ENCODE measurements around the gene PCDH12.

Gene PCDH12

GRCh38 chr5:141958113-141958512 is at the start of gene PCDH12:
TSS of gene PCDH12 (minus strand) at chr5:141958202. CDS start at chr5:141957851, 351 bp downstream.
- peak; percentile 67 for DNase-seq

- DNase-seq, result no peak
Measured at GRCh38 chr5:142007237-142007544, 49.2 kb upstream of the PCDH12 start.

GRCh38 chr5:142006363-142007236 is 48.6 kb upstream of the PCDH12 start:
- no peak for DNase-seq

- DNase-seq, result no peak
Measured at GRCh38 chr5:142003266-142003800, 45.3 kb upstream of the PCDH12 start.

- no peak for DNase-seq
Measured at GRCh38 chr5:142000704-142001484, 42.9 kb upstream of the PCDH12 start.

GRCh38 chr5:142000173-142000572 is 42.2 kb upstream of the PCDH12 start:
- no peak for DNase-seq

- no peak for DNase-seq
Measured at GRCh38 chr5:141997358-141997960, 39.5 kb upstream of the PCDH12 start.

GRCh38 chr5:141995656-141996055 is 37.7 kb upstream of the PCDH12 start:
- no peak for DNase-seq

GRCh38 chr5:141994511-141995136 is 36.6 kb upstream of the PCDH12 start:
- DNase-seq, result peak; percentile 61

GRCh38 chr5:141992349-141992963 is 34.5 kb upstream of the PCDH12 start:
- peak; percentile 90 for DNase-seq

GRCh38 chr5:141989720-141990119 is 31.7 kb upstream of the PCDH12 start:
- no peak for DNase-seq

GRCh38 chr5:141986072-141986471 is 28.1 kb upstream of the PCDH12 start:
- DNase-seq, result no peak

- DNase-seq, result no peak
Measured at GRCh38 chr5:141982626-141983025, 24.6 kb upstream of the PCDH12 start.

GRCh38 chr5:141978389-141978788 is 20.4 kb upstream of the PCDH12 start:
- DNase-seq, result no peak

GRCh38 chr5:141976176-141976575 is 18.2 kb upstream of the PCDH12 start:
- no peak for DNase-seq

GRCh38 chr5:141973871-141974595 is 16.0 kb upstream of the PCDH12 start:
- no peak for DNase-seq

GRCh38 chr5:141969783-141970771 is 12.1 kb upstream of the PCDH12 start:
- no peak for DNase-seq

- DNase-seq, result peak; percentile 95
Measured at GRCh38 chr5:141968914-141969608, 11.1 kb upstream of the PCDH12 start, which contains the start of gene RNF14. TSS of gene RNF14 (plus strand) at chr5:141969105. CDS start at chr5:141973589, 4,484 bp downstream.

GRCh38 chr5:141966963-141967333 is 8.9 kb upstream of the PCDH12 start:
- no peak for DNase-seq
